ENCODE data around the gene ZNF410. TPM values are rescaled to one million over a fixed set of nuclear protein-coding genes. Genes with fewer than 3 reads are reported as not detected.

Gene ZNF410
- total and polyA plus RNA-seq, 2 of the 13 experiments (the other 11 are each of a cell fraction or from before 2014, with no cell fraction given) = 19.2 to 44.3 TPM

DNA sequence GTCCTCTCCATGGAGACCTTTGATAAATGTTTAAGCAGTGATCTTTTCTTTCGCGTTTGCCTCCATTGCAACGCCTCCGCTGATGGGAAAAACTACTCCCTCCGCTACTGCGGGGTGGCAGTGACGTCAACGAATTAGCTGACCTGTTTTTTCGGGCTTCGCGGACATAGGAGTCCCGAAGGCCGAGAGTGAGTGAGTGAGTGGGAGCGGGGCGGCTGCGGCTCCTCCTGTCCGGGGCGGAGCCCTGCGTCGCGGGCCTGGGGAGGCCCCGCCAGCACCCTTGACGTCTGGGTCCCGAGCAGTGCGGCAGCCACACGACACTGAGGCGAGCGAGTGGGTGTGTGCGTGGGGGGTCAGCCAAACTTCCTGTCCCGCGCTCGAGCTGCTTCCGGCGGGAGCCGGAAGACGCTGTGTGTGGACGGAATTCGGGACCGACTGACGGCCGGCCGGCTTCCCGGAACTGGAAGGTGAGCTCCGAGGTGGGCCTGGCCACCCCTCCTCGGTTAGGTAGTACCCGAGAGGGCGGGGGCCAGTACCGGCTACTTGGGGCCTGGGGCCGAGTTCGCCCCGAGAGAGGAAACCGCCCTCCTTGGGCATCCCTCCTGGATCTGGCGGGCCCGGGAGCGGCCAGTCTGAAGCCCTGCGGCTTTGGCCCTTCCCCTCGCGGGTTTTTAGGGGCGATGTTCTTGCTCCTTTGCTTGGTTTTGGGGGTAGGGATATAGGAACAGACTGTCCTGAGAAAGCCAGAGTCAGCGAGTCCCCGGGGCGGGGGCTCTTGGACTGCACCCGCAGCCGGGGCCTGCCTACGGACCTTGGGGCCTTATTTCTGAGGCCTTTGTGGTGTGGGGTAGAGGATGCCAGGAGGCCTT is at the start of gene ZNF410 (continued):
- TF ChIP-seq ZBTB4 (CRISPR knock-in tag; IDR thresholded peaks at IDR 0.05; ENCODE audit: borderline replicate concordance) (no peak), CCAR2 (optimal IDR thresholded peaks at IDR 0.05; ENCODE audit: low read depth, low read length) (no peak), ZNF766 (CRISPR knock-in tag; IDR thresholded peaks at IDR 0.05; ENCODE audit: borderline replicate concordance) (0 out of 2 replicates have a peak, but pooled peaks have one; percentile 55), ZNF274 (CRISPR knock-in tag; IDR thresholded peaks at IDR 0.05) (peak; percentile 93; the same call in 1 of the 2 replicates), PPARG (CRISPR knock-in tag; conservative IDR thresholded peaks at IDR 0.05) (no peak), ZSCAN20 (CRISPR knock-in tag; IDR thresholded peaks at IDR 0.05; ENCODE audit: borderline replicate concordance) (0 out of 2 replicates have a peak, but pooled peaks have one; percentile 16), MATR3 (CRISPR knock-in tag; IDR thresholded peaks at IDR 0.05) (no peak), ZNF660 (CRISPR knock-in tag; IDR thresholded peaks at IDR 0.05; ENCODE audit: borderline replicate concordance, low read depth) (no peak; the same call in 1 of the 2 replicates), NFYB (CRISPR knock-in tag; IDR thresholded peaks at IDR 0.05) (peak; percentile 26; the same call in 1 of the 2 replicates), NR2F1 (CRISPR knock-in tag; IDR thresholded peaks at IDR 0.05) (no peak), ZNF225 (CRISPR knock-in tag; IDR thresholded peaks at IDR 0.05) (no peak), MXD4 (CRISPR knock-in tag; IDR thresholded peaks at IDR 0.05) (peak; percentile 87), ZNF407 (CRISPR knock-in tag; IDR thresholded peaks at IDR 0.05; ENCODE audit: not compliant biosample characterization) (peak; percentile 84)
- TF ChIP-seq, protein P1, sequence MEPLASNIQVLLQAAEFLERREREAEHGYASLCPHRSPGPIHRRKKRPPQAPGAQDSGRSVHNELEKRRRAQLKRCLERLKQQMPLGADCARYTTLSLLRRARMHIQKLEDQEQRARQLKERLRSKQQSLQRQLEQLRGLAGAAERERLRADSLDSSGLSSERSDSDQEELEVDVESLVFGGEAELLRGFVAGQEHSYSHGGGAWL (CRISPR knock-in tag; IDR thresholded peaks at IDR 0.05) = peak; percentile 87
- TF ChIP-seq, protein P2, sequence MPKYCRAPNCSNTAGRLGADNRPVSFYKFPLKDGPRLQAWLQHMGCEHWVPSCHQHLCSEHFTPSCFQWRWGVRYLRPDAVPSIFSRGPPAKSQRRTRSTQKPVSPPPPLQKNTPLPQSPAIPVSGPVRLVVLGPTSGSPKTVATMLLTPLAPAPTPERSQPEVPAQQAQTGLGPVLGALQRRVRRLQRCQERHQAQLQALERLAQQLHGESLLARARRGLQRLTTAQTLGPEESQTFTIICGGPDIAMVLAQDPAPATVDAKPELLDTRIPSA (CRISPR knock-in tag; IDR thresholded peaks at IDR 0.05; ENCODE audit: borderline replicate concordance) = peak; percentile 66; the same call in 1 of the 2 replicates

Data from HepG2 (cell line).